ENCODE measurements around the gene ITM2B. TPM values are rescaled to one million over a fixed set of nuclear protein-coding genes. Genes with fewer than 3 reads are reported as not detected.

Gene ITM2B
- total RNA-seq, 1 donor from 2014 or later, result 358 TPM

GRCh38 chr13:48232420-48233045 lies 473 bp upstream of the ITM2B start:
- no peaks in the 10 kb centered on the region for H3K27me3 Mint-ChIP-seq (ENCODE audit: low read depth, unreplicated experiment)
- no peaks in the 10 kb centered on the region for H3K9me3 Mint-ChIP-seq (ENCODE audit: unreplicated experiment)
- Histone ChIP-seq H3K27me3 (ENCODE audit: insufficient read depth, low read length) (no peaks in the 10 kb centered on the region), H2AFZ (ENCODE audit: low read depth, low read length) (peak overlapping the region; percentile 87), H4K20me1 (ENCODE audit: insufficient read depth, low read length) (peaks cover 21% of the 10 kb centered on the region), H3K4me3 (ENCODE audit: insufficient read depth, low read depth, low read length) (peak overlapping the region; percentile 86), H3K9me3 (ENCODE audit: insufficient read depth, low read depth, low read length) (no peaks in the 10 kb centered on the region), H3K79me2 (ENCODE audit: insufficient read depth, low read length) (peaks cover 44% of the 10 kb centered on the region), H3K27ac (ENCODE audit: low read depth, low read length) (no peak overlapping the region), H3K9ac (ENCODE audit: low read length) (peak overlapping the region; percentile 94), H3K4me1 (ENCODE audit: insufficient read depth, low read length) (peaks cover 14% of the 10 kb centered on the region), H3K36me3 (ENCODE audit: insufficient read depth, low read length) (no peaks in the 10 kb centered on the region), H3K4me2 (ENCODE audit: low read length) (peak overlapping the region; percentile 93)
- FAIRE-seq (no peak), DNase-seq (ENCODE audit: low read depth) (no peak)
- H3K27ac Mint-ChIP-seq (ENCODE audit: unreplicated experiment), result peak overlapping the region; percentile 59
- H3K36me3 Mint-ChIP-seq (ENCODE audit: low read depth, unreplicated experiment), result no peaks in the 10 kb centered on the region
- peaks cover 22% of the 10 kb centered on the region for H3K4me1 Mint-ChIP-seq (ENCODE audit: low read depth, unreplicated experiment)
- TF ChIP-seq CTCF (IDR thresholded peaks at IDR 0.05; ENCODE audit: insufficient read depth, low read depth, low read length) (no peak), EZH2 (IDR thresholded peaks at IDR 0.05; ENCODE audit: insufficient read depth, low read length) (no peak)
- H3K4me3 Mint-ChIP-seq (ENCODE audit: unreplicated experiment), result peak overlapping the region; percentile 84

DNA sequence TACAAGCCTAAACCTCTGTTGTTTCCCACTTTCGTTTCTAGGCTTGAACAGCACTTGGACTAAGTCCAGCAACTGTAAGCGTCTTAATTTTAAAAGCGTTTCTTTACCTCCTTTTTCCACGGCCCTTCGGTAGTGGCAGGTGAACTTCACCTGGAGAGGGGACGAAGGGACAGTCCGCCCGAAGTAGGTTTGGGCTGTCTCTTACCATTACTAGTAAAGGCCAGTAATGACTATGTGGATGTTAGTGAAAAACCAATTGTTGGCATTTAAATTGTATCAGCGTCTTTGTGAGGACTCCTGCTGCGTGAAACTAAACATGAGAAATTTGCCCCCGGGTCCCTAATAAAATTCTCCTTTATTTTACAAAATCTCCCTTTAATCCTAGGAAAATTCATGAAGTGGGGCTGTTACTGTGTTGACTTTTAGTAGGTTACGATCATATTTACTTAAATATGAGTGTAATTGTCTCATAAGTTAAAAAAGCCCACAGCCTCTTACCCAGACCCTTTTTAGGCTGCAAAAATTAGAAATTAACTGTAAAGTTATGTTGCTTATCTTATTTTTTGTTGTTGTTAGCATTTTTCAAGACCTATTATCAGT lies 983 bp downstream of the ITM2B start:
- Mint-ChIP-seq H3K27ac (ENCODE audit: unreplicated experiment) (peak overlapping the region; percentile 97), H3K36me3 (ENCODE audit: low read depth, unreplicated experiment) (no peaks in the 10 kb centered on the region), H3K4me1 (ENCODE audit: low read depth, unreplicated experiment) (peaks cover 27% of the 10 kb centered on the region), H3K9me3 (ENCODE audit: unreplicated experiment) (no peaks in the 10 kb centered on the region), H3K4me3 (ENCODE audit: unreplicated experiment) (peak overlapping the region; percentile 99), H3K27me3 (ENCODE audit: low read depth, unreplicated experiment) (no peaks in the 10 kb centered on the region)
- DNase-seq (ENCODE audit: low read depth) (peak; percentile 55), FAIRE-seq (no peak)
- H4K20me1 ChIP-seq (ENCODE audit: insufficient read depth, low read length), result peaks cover 25% of the 10 kb centered on the region
- H3K27ac ChIP-seq (ENCODE audit: low read depth, low read length), result peak overlapping the region; percentile 86
- TF ChIP-seq CTCF (IDR thresholded peaks at IDR 0.05; ENCODE audit: insufficient read depth, low read depth, low read length) (no peak), EZH2 (IDR thresholded peaks at IDR 0.05; ENCODE audit: insufficient read depth, low read length) (no peak)
- no peaks in the 10 kb centered on the region for H3K9me3 ChIP-seq (ENCODE audit: insufficient read depth, low read depth, low read length)
- peak overlapping the region; percentile 86 for H3K4me3 ChIP-seq (ENCODE audit: insufficient read depth, low read depth, low read length)
- peaks cover 59% of the 10 kb centered on the region for H3K79me2 ChIP-seq (ENCODE audit: insufficient read depth, low read length)
- H3K4me2 ChIP-seq (ENCODE audit: low read length), result peak overlapping the region; percentile 88
- H3K27me3 ChIP-seq (ENCODE audit: insufficient read depth, low read length), result no peaks in the 10 kb centered on the region
- H3K4me1 ChIP-seq (ENCODE audit: insufficient read depth, low read length), result peaks cover 14% of the 10 kb centered on the region
- H3K36me3 ChIP-seq (ENCODE audit: insufficient read depth, low read length), result no peaks in the 10 kb centered on the region
- peak overlapping the region; percentile 94 for H3K9ac ChIP-seq (ENCODE audit: low read length)
- peak overlapping the region; percentile 73 for H2AFZ ChIP-seq (ENCODE audit: low read depth, low read length)

Measured in astrocyte (in vitro differentiated cells and primary cell).